Gastroesophageal sphincter (tissue), 3 donors: ENCODE measurements around the gene MTMR4.

ENCODE experiments used
- EP300 ChIP-seq: sonication (generic); formaldehyde crosslinking; IDR thresholded peaks from one replicate; pipeline ENCODE4 v1.6.1; 2017; ENCODE audit warnings: antibody characterized with exemption, mild to moderate bottlenecking
- POLR2A ChIP-seq, 2 donors: fragments of 450-650 bp; IDR thresholded peaks; one replicate each; pipeline ENCODE4 v1.6.1; 2017; ENCODE audit warnings: antibody characterized with exemption in 2 of 2, mild to moderate bottlenecking in 2 of 2, moderate library complexity in 1 of 2
- POLR2AphosphoS5 ChIP-seq: sonication (generic); formaldehyde crosslinking; IDR thresholded peaks from one replicate; pipeline ENCODE4 v1.6.1; 2017; ENCODE audit warnings: antibody characterized with exemption
- TF ChIP-seq, protein P1 (sequence below), 4 experiments: fragments of 200-600 bp in 2 of 4; fragments of 450-650 bp in 2 of 4; sonication (generic) in 1 of 4; IDR thresholded peaks; one replicate each; pipeline ENCODE4 v1.5.1; 2017 to 2019; ENCODE audit warnings: antibody characterized with exemption in 4 of 4, mild to moderate bottlenecking in 2 of 4, moderate library complexity in 2 of 4

DNA sequence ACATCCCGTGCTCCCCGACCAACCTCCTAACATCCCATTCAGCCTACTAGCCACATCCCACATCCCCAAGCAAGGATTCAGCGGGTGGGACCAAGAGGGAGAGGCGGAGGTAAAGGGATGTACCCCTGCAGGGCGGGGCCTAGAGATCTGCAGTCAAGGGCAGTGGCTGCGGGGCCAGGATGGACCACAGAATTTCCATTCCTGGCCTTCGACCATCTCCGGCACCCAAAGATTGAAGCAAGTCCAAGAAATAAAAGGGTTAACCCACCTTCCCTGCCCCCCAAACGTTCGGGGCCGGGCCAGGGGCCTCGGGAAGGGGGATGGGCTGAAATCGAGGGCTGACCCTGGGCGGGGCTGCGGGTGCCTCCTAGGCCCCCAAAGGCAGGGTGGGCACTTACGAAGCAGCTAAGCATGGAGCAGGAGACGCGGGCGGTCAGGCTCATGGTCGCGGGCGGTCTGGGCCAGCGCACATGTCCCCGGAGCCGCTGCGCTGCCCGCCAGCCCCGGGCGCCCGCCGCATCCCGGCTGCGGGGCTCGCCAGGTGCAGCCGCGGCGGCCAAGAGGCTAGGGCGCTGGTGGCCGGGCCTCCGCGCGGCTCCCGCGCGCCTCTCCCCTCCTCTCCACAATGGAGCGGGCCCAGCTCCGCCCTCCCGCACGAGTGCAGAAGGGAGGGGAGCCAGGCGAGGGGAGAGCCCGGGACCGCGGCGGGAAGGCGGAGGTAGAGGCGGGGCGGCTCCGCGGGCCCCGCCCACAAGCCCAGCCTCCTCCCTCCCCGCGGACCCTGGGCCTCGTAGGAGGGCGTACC, at the start of gene MTMR4:
- TF ChIP-seq, protein P1, sequence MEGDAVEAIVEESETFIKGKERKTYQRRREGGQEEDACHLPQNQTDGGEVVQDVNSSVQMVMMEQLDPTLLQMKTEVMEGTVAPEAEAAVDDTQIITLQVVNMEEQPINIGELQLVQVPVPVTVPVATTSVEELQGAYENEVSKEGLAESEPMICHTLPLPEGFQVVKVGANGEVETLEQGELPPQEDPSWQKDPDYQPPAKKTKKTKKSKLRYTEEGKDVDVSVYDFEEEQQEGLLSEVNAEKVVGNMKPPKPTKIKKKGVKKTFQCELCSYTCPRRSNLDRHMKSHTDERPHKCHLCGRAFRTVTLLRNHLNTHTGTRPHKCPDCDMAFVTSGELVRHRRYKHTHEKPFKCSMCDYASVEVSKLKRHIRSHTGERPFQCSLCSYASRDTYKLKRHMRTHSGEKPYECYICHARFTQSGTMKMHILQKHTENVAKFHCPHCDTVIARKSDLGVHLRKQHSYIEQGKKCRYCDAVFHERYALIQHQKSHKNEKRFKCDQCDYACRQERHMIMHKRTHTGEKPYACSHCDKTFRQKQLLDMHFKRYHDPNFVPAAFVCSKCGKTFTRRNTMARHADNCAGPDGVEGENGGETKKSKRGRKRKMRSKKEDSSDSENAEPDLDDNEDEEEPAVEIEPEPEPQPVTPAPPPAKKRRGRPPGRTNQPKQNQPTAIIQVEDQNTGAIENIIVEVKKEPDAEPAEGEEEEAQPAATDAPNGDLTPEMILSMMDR (IDR thresholded peaks at IDR 0.05), result no peak
- TF ChIP-seq POLR2AphosphoS5 (no peak), EP300 (no peak), POLR2A (IDR thresholded peaks at IDR 0.05) (peak; percentile 13 to 18)
